ENCODE results near the gene LRRN4. TPM values are rescaled to one million over a fixed set of nuclear protein-coding genes. Genes with fewer than 3 reads are reported as not detected.

Gene LRRN4
- total and polyA plus RNA-seq, 2 of the 4 experiments (the other 2 are of a cell fraction): under 0.01 to 0.19 TPM

DNA sequence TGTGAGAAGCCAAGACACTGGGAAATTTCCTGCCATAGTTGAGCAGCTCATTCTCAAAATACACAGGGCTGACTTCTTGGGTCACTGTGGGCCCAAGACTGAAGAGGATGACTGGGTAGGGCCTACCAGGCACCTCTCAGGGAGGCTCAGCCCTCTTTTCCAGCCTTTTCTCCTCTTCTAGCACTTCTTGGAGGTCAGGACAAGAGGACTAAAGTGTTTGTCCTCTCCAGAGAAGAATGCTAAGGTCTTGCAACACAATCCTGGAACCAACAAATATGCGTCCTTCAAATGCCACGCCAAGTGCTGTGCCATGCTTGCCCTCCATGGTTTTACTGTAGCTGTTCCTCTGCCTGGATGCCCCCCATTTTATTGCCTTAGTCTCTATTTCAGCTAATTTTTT lies 3.3 kb upstream of the LRRN4 start:
- H3K9me3 ChIP-seq (ENCODE audit: control insufficient read depth, insufficient read depth, low read length): no peaks in the 10 kb centered on the region
- H2BK15ac ChIP-seq (ENCODE audit: low read depth, low read length): no peak overlapping the region
- H3K9ac ChIP-seq (ENCODE audit: low read depth, low read length): no peak overlapping the region
- H3K56ac ChIP-seq (ENCODE audit: extremely low read depth, insufficient read depth, low read length): no peak overlapping the region
- H2AFZ ChIP-seq (replicated peaks; ENCODE audit: low read length, poor library complexity): no peak overlapping the region
- DNase-seq (no peak), ATAC-seq (ENCODE audit: low read depth) (no peak)
- no peak for TF ChIP-seq SMC3 (IDR thresholded peaks at IDR 0.05; ENCODE audit: low read depth, low read length)
- TF ChIP-seq CHD1 (IDR thresholded peaks at IDR 0.05; ENCODE audit: low read depth, low read length): no peak
- TF ChIP-seq POLR2A (IDR thresholded peaks at IDR 0.05; ENCODE audit: low read depth, low read length): no peak
- TF ChIP-seq, protein P1, sequence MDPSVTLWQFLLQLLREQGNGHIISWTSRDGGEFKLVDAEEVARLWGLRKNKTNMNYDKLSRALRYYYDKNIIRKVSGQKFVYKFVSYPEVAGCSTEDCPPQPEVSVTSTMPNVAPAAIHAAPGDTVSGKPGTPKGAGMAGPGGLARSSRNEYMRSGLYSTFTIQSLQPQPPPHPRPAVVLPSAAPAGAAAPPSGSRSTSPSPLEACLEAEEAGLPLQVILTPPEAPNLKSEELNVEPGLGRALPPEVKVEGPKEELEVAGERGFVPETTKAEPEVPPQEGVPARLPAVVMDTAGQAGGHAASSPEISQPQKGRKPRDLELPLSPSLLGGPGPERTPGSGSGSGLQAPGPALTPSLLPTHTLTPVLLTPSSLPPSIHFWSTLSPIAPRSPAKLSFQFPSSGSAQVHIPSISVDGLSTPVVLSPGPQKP (IDR thresholded peaks at IDR 0.05; ENCODE audit: borderline replicate concordance, low read depth, low read length): no peak
- BruUV-seq (replicated peaks): no TSS peak
- POLR2A ChIA-PET (ENCODE audit: unreplicated experiment): no interaction called here
- H3K27ac ChIP-seq (ENCODE audit: insufficient read depth, low read length): no peak overlapping the region
- H3K14ac ChIP-seq (replicated peaks; ENCODE audit: low read depth, low read length): no peak overlapping the region
- H4K5ac ChIP-seq (ENCODE audit: low read depth, low read length): no peak overlapping the region
- no peak overlapping the region for H3K4me3 ChIP-seq (ENCODE audit: insufficient read depth, low read depth, low read length)
- H3K4ac ChIP-seq (ENCODE audit: low read depth, low read length): no peak overlapping the region
- H3K4me2 ChIP-seq (ENCODE audit: low read depth, low read length): no peak overlapping the region
- no peaks in the 10 kb centered on the region; the same call in 1 of the 2 replicates for H3K4me1 ChIP-seq (ENCODE audit: control insufficient read depth, insufficient read depth, low read length)
- H3K9me1 ChIP-seq (ENCODE audit: insufficient read depth, low read length): no peaks in the 10 kb centered on the region
- in situ Hi-C loops (cut with MboI; ENCODE audit: low sequenced_read_pairs): no loop called here
- H2BK20ac ChIP-seq (ENCODE audit: low read depth, low read length): no peak overlapping the region
- dilution Hi-C loops (cut with HindIII; ENCODE audit: low sequenced_read_pairs, unreplicated experiment): no loop called here
- H3K18ac ChIP-seq (ENCODE audit: low read depth, low read length): no peak overlapping the region
- H4K91ac ChIP-seq (ENCODE audit: insufficient read depth, low read depth, low read length): no peak overlapping the region
- no CpG with 5 or more reads among the region's 2 CpGs for WGBS, 2 experiments (ENCODE audit: extremely low coverage in 2 of 2, insufficient read length in 1 of 2)
- no peak overlapping the region for H3K23ac ChIP-seq (ENCODE audit: low read depth, low read length)
- H3K79me1 ChIP-seq (ENCODE audit: low read depth in 1 of 2, low read length in 2 of 2): no peaks in the 10 kb centered on the region
- H2BK120ac ChIP-seq (ENCODE audit: low read depth, low read length): no peak overlapping the region
- H2BK5ac ChIP-seq (ENCODE audit: low read depth, low read length, poor library complexity, severe bottlenecking): no peak overlapping the region
- no peak overlapping the region for H2AK5ac ChIP-seq (ENCODE audit: low read depth, low read length)
- no peak overlapping the region for H4K8ac ChIP-seq (ENCODE audit: low read depth in 2 of 2, low read length in 2 of 2)
- intact Hi-C loops (cut with micrococcal nuclease): no loop called here
- H2AK9ac ChIP-seq (replicated peaks; ENCODE audit: low read depth, low read length, poor library complexity): no peak overlapping the region
- H4K20me1 ChIP-seq (ENCODE audit: insufficient read depth, low read length): no peaks in the 10 kb centered on the region
- no peaks in the 10 kb centered on the region for H3K36me3 ChIP-seq (ENCODE audit: control insufficient read depth, insufficient read depth, low read length)
- CTCF ChIA-PET: no interaction called here
- peaks cover 18% of the 10 kb centered on the region for H3K27me3 ChIP-seq (ENCODE audit: control insufficient read depth, insufficient read depth, low read length)

Measured in IMR-90 (cell line).